ENCODE measurements around the gene KRT31.

GRCh38 chr17:41366070-41366469 is 31.3 kb downstream of the KRT31 start:
- TF ChIP-seq, protein P1, sequence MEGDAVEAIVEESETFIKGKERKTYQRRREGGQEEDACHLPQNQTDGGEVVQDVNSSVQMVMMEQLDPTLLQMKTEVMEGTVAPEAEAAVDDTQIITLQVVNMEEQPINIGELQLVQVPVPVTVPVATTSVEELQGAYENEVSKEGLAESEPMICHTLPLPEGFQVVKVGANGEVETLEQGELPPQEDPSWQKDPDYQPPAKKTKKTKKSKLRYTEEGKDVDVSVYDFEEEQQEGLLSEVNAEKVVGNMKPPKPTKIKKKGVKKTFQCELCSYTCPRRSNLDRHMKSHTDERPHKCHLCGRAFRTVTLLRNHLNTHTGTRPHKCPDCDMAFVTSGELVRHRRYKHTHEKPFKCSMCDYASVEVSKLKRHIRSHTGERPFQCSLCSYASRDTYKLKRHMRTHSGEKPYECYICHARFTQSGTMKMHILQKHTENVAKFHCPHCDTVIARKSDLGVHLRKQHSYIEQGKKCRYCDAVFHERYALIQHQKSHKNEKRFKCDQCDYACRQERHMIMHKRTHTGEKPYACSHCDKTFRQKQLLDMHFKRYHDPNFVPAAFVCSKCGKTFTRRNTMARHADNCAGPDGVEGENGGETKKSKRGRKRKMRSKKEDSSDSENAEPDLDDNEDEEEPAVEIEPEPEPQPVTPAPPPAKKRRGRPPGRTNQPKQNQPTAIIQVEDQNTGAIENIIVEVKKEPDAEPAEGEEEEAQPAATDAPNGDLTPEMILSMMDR (IDR thresholded peaks at IDR 0.05) = no peak
- TF ChIP-seq EZH2 (IDR thresholded peaks at IDR 0.05; ENCODE audit: borderline replicate concordance, insufficient read depth, low read depth, low read length, poor library complexity, severe bottlenecking) = no peak

All from B cell (primary cell).